Lower leg skin (tissue), 3 donors: ENCODE results near the gene SUPT4H1.

Experiments used
- POLR2A ChIP-seq, 2 donors: fragments of 450-650 bp; IDR thresholded peaks; one replicate each; pipeline ENCODE4 v1.6.1; 2016 to 2017; ENCODE audit warnings: antibody characterized with exemption in 2 of 2, mild to moderate bottlenecking in 1 of 2, moderate library complexity in 1 of 2
- TF ChIP-seq, protein P1 (sequence below), 3 donors: fragments of 450-650 bp; IDR thresholded peaks; one replicate each; pipeline ENCODE4 v1.5.1; 2016; ENCODE audit warnings: antibody characterized with exemption in 3 of 3, mild to moderate bottlenecking in 3 of 3, moderate library complexity in 2 of 3

DNA sequence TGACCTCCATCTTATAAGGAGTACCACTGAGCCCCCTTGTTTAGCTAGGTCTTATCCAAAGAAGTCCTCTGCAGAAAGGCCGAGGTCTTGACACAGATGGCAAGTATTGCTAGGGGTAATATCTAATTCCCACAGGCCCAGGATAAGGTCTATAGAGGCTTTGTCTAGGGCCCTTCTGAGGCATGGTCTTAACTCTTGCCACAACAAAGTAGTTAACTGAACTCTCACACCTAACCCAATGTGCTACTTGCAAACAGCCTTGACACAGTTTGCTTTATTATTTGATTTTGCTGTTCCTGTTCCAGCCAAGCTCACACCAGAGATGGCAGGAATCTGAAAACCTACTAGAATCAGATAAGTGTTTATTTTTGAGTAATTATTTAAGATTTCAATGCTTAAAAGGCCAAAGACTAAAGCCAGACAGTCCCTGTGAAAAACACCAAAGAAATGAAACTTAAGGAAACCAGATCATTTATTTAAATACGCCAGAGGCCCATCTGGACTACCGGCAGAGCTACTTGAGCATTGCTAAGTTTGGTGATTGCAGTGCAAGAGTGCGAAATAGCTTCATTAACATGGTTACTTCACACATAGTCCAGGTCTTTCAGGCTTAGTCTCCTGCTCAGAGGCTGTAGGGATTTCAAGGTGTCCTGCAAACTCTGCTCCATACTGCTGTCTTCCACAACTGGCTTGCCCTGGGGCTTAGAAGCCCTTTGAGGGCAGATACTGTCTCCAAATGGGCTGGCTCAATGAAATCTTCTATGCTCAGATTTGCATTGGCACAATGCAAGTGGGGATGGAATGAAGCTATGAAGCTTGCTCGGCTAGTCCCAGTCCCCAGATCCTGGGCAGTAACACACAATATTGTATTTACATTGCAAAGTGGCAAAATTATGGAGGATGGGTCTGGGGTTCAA lies 28.5 kb upstream of the SUPT4H1 start:
- TF ChIP-seq, protein P1, sequence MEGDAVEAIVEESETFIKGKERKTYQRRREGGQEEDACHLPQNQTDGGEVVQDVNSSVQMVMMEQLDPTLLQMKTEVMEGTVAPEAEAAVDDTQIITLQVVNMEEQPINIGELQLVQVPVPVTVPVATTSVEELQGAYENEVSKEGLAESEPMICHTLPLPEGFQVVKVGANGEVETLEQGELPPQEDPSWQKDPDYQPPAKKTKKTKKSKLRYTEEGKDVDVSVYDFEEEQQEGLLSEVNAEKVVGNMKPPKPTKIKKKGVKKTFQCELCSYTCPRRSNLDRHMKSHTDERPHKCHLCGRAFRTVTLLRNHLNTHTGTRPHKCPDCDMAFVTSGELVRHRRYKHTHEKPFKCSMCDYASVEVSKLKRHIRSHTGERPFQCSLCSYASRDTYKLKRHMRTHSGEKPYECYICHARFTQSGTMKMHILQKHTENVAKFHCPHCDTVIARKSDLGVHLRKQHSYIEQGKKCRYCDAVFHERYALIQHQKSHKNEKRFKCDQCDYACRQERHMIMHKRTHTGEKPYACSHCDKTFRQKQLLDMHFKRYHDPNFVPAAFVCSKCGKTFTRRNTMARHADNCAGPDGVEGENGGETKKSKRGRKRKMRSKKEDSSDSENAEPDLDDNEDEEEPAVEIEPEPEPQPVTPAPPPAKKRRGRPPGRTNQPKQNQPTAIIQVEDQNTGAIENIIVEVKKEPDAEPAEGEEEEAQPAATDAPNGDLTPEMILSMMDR (IDR thresholded peaks at IDR 0.05) = no peak
- no peak for TF ChIP-seq POLR2A (IDR thresholded peaks at IDR 0.05)
